ENCODE measurements around the gene GAK.

GAK gene

DNA sequence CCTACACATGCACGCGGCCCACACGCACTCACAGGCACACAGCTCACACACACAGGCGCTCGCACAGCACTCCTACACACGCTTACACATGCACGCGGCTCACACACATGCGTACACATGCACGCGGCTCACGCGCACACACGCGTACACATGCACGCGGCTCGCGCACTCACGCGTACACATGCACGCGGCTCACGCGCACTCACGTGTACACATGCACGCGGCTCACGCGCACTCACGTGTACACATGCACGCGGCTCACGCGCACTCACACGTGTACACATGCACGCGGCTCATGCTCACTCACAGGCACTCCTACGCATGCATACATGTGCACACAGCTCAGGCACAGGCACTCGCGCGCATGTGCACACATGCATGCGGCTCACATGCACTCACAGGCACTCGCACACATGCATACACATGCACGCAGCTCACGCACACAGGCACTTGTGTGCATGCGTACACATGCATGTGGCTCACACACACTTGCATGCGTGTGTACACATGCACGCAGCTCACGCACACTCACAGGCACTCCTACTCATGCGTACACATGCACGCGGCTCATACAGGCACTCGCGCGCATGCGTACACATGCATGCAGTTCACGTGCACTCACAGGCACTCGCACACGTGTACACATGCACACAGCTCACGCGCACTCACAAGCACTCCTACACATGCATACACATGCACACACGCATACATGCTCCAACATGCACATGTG, 44.9 kb downstream of the GAK start:
- no peak for DNase-seq

- DNase-seq = no peak
Measured at GRCh38 chr4:886244-886643, 45.9 kb downstream of the GAK start.

DNA sequence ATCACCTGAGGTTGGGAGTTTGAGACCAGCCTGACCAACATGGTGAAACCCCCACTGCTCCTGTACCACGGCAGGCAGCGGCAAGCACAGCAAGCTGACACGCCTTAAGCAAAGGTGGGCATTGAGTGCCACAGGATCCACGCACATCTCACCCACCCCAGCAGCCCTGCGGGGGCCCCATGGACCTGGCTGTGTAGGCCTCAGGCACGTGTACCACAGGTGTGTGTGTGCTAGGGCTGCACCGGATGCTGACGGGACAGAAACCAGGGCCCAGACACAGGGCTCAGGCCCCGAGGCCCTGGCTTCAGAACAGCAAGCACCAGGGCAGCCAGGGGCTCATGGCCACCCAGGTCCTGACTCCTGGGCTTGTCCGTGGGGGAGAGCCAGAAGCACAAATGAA, 46.8 kb downstream of the GAK start:
- no peak for DNase-seq

DNA sequence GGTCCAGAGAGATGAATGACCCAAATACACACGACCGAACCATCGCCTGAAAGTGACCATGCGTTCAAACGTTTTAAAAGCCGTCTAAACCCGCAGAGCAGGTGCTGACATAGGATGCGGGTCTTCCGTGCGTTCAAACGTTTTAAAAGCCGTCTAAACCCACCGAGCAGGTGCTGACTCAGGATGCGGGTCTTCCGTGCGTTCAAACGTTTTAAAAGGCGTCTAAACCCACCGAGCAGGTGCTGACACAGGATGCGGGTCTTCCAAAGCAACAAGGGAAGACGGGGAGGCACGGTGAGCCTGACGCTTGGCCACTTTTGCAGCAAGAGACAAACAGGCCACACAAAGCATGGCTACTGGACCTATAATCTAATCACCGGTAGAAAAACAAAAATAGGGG, 47.2 kb downstream of the GAK start:
- no peak for DNase-seq

DNA sequence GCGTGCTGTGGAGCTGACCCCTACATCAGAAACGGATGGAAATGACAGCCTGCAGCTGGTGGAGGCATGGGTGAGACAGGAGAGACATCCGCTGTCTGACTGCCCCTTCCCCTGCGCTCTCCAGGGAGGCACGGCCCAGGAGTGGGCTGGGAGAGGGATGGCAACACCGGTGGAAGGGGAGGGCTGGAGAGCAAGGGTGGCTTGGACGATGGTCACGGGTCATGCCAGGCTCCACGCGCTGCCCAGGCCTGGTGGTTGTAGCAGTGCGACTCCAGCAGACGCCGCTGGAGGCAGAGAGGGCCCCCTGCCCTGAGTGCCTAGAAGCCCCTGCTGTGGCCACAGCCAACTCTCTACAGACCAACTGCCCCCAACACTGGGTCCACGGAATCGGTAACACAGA, 47.9 kb downstream of the GAK start:
- no peak for DNase-seq

GRCh38 chr4:883377-884095, 48.6 kb downstream of the GAK start:
- no peak for DNase-seq

DNA sequence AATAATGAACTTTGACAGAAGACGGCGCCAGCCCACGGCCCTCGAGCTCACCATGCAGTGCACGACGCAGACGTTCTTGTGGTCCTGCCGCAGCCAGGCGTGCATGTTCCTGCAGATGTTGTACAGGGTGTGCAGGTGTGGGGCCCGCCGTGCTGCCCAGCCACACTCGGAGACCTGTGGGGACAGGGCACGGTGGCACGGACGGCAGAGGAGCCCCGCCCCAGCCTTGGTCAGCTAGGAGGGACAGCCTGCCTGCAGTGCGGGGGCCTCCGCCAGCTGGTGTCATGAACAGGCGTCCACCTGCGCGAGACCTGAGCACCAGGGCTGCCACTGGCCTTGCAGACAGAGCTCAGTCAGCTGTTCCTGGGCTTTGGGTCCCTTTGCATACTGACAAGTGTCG, 49.5 kb downstream of the GAK start:
- no peak for DNase-seq

- no peak for DNase-seq
Measured at GRCh38 chr4:881709-882108, 50.4 kb downstream of the GAK start.

- no peak for DNase-seq
Measured at GRCh38 chr4:880684-881405, 51.3 kb downstream of the GAK start.

GRCh38 chr4:879729-880077, 52.4 kb downstream of the GAK start:
- no peak for DNase-seq

- DNase-seq = no peak
Measured at GRCh38 chr4:878796-879728, 53.1 kb downstream of the GAK start.

DNA sequence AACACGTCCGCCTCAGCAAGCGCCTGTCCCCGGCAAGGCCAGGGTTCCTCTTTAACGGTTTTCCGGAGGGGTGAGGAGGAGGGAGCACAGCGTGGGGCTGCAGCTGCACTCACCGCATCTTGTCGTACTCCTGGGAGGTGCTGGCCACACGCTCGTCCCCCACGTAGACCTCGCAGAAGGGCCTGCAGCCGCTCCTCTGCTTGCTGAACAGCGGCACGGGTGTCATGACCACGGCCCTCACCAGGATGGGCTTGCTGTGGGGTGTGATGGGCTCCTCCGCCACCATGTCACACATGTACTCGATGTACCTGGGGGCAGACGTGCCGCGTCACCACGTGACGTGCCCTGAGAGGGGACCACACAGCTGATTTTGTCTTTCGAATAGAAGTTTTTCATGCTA, 54.6 kb downstream of the GAK start:
- no peak for DNase-seq

- DNase-seq = no peak
Measured at GRCh38 chr4:876780-877179, 55.3 kb downstream of the GAK start.

GRCh38 chr4:875818-876423, 56.2 kb downstream of the GAK start:
- no peak for DNase-seq

DNA sequence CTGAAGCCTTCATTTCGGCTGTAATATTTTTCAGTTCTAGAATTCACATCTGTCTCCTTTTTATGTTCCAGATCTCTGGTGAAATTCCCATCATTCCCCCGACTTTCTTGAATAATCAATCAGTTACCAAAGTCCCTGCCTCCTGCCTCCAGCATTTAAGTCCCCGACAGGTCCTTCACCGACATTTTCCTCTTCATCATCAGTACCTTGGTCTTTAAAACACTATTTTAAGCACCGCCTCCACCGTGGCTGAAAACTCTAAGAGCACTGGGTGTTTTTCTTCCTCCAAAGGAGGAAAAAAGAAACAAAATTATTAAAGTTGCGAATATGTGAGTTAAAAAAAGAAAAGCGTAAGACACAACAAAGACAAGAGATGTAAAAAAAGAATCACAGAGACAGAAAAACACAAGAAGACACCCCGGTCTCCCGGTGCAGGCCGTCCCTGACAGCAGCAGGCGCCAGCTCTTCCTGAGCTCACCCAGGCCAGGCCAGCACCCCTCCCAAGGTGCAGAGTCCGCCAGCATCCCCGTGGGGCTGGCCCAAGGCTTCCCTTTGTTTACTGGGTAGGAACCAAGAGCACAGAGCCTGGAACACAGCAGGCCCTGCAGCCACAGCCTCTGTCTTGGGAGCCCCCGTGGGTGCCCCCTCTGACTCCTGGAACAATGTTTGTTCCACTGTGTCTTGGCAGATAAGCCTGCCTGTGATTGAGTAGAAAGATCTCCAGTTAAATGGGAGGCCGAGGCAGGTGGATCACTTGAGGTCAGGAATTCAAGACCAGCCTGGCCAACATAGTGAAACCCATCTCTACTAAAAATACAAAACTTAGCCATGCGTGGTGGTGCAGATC, 56.9 kb downstream of the GAK start:
- DNase-seq = no peak

GRCh38 chr4:874056-874455, 58.1 kb downstream of the GAK start:
- no peak for DNase-seq

- no peak for DNase-seq
Measured at GRCh38 chr4:872241-872981, 59.7 kb downstream of the GAK start.

GRCh38 chr4:871484-871883, 60.6 kb downstream of the GAK start:
- DNase-seq = no peak

GRCh38 chr4:870951-871350, 61.2 kb downstream of the GAK start:
- DNase-seq = no peak

DNA sequence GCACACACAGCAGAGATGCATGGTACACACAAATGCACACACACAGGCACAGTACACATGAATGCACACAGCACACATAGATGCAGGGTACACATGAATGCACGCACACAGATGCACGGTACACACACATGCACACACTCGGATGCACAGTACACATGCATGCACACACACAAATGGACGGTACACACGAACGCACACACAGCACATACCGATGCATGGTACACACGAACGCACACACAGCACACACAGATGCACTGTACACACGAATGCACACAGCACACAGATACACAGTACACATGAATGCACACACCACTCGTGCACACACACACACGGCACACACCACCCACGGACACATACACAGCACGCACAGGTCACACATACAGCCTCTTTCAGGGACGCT, 62.3 kb downstream of the GAK start:
- no peak for DNase-seq

GRCh38 chr4:868421-868820, 63.7 kb downstream of the GAK start:
- no peak for DNase-seq
